GM18867 (cell line): ENCODE data around the gene ZER1.
A peak's percentile ranks its signal among the peaks of the same experiment; 100 is the strongest.

Source experiments
- ATAC-seq: cut with Tn5 transposase; IDR thresholded peaks from one replicate; pipeline ENCODE4 v1.9.1; 2021; ENCODE audit warnings: mild to moderate bottlenecking, moderate library complexity; ENCODE audit not compliant: unreplicated experiment

Gene ZER1

GRCh38 chr9:128743421-128743820 lies 28.3 kb downstream of the ZER1 start:
- ATAC-seq = no peak

GRCh38 chr9:128742401-128742800 lies 29.3 kb downstream of the ZER1 start:
- no peak for ATAC-seq

GRCh38 chr9:128735373-128735772 lies 36.4 kb downstream of the ZER1 start:
- ATAC-seq = no peak

GRCh38 chr9:128733256-128733655 lies 38.5 kb downstream of the ZER1 start:
- no peak for ATAC-seq

- ATAC-seq = no peak
Measured at GRCh38 chr9:128732576-128732975, 39.2 kb downstream of the ZER1 start.

- ATAC-seq = no peak
Measured at GRCh38 chr9:128731691-128732090, 40.0 kb downstream of the ZER1 start.

- no peak for ATAC-seq
Measured at GRCh38 chr9:128731093-128731492, 40.6 kb downstream of the ZER1 start.

GRCh38 chr9:128729766-128730517 lies 41.8 kb downstream of the ZER1 start:
- ATAC-seq = no peak

GRCh38 chr9:128729302-128729701 lies 42.4 kb downstream of the ZER1 start:
- ATAC-seq = no peak

GRCh38 chr9:128728298-128728697 lies 43.4 kb downstream of the ZER1 start:
- ATAC-seq = no peak

- no peak for ATAC-seq
Measured at GRCh38 chr9:128727640-128728248, 44.0 kb downstream of the ZER1 start.

- ATAC-seq = peak; percentile 14
Measured at GRCh38 chr9:128724744-128725211, 46.9 kb downstream of the ZER1 start.

- peak; percentile 92 for ATAC-seq
Measured at GRCh38 chr9:128723866-128724743, 47.6 kb downstream of the ZER1 start, which contains the start of gene ZDHHC12. ZDHHC12 (minus strand) TSS chr9:128724127; CDS start chr9:128724093, 34 bp downstream.

GRCh38 chr9:128723352-128723865 lies 48.3 kb downstream of the ZER1 start:
- no peak for ATAC-seq

GRCh38 chr9:128722380-128723351 lies 49.1 kb downstream of the ZER1 start:
- no peak for ATAC-seq

- ATAC-seq = no peak
Measured at GRCh38 chr9:128721487-128722010, 50.2 kb downstream of the ZER1 start.

- no peak for ATAC-seq
Measured at GRCh38 chr9:128720841-128721486, 50.8 kb downstream of the ZER1 start.

GRCh38 chr9:128719919-128720605 lies 51.7 kb downstream of the ZER1 start:
- ATAC-seq = no peak

GRCh38 chr9:128718475-128718874 lies 53.3 kb downstream of the ZER1 start:
- no peak for ATAC-seq
